ENCODE results near the gene PEDS1. TPM values are rescaled to one million over a fixed set of nuclear protein-coding genes. Genes with fewer than 3 reads are reported as not detected.

The PEDS1 gene
- total and polyA plus RNA-seq, 2 of the 8 experiments (the other 6 are each of a cell fraction or from before 2014, with no cell fraction given) = 28.9 to 75.9 TPM

DNA sequence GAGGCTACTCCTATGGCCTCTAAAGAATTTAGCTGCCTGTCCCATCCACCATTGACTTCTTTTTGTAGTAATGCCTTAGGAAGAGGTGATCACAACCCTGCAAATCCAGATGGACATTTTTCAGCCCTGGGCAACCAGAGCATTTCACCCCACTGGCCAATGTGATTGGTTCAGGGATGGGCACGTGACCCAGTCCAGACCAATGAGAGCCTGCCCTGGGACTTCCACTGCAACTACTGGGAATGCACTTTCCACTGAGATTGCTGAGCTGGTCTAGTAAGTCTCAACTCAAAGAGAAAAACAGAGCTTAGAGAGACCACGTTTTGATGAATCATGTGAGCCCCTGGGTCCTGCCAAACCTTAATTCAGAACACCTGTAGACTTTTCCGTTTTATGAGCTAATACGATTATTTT, 31.7 kb downstream of the PEDS1 start:
- WGBS, 2 experiments (ENCODE audit: extremely low coverage in 1 of 2, insufficient coverage in 1 of 2, insufficient read length in 1 of 2, insufficient replicate concordance in 2 of 2, low coverage in 1 of 2, low lambda C conversion rate in 2 of 2, missing lambda C conversion rate in 1 of 2) = 87% methylated on average over 4 of the region's 4 CpGs; no CpG with 5 or more reads in 1 of the 2 experiments
- Histone ChIP-seq H3K23me2 (ENCODE audit: low read depth, low read length) (no peaks in the 10 kb centered on the region), H2BK5ac (ENCODE audit: low read depth, low read length) (0 out of 2 replicates have a peak overlapping the region, but pooled peaks have one; percentile 12), H3K9ac (replicated peaks in 1 of 4; ENCODE audit: extremely low read depth in 1 of 4, low read depth in 3 of 4, low read length in 3 of 4) (no peak overlapping the region), H2BK15ac (ENCODE audit: low read length) (no peak overlapping the region), H3K23ac (ENCODE audit: insufficient read length) (no peak overlapping the region), H3K4me3 (ENCODE audit: extremely low read depth in 1 of 4, insufficient read depth in 2 of 4, low read depth in 3 of 4, low read length in 4 of 4) (no peak overlapping the region), H3K9me3 (ENCODE audit: insufficient read depth in 2 of 2, low read depth in 1 of 2, low read length in 1 of 2) (no peaks in the 10 kb centered on the region), H3K27me3 (replicated peaks in 1 of 4; ENCODE audit: control insufficient read depth in 3 of 4, extremely low read depth in 1 of 4, insufficient read depth in 3 of 4, low read length in 3 of 4) (no peaks in the 10 kb centered on the region), H2BK20ac (ENCODE audit: low read length) (no peak overlapping the region), H2AFZ (ENCODE audit: low read length) (no peak overlapping the region), H2AK5ac (ENCODE audit: low read depth, low read length) (no peak overlapping the region), H3K27ac (ENCODE audit: low read depth, low read length) (no peak overlapping the region), H3K79me2 (ENCODE audit: control insufficient read depth in 1 of 2, insufficient read depth in 2 of 2, low read length in 2 of 2) (no peaks in the 10 kb centered on the region), H3K79me1 (ENCODE audit: low read depth, low read length) (no peaks in the 10 kb centered on the region), H3K36me3 (ENCODE audit: control insufficient read depth in 2 of 4, insufficient read depth in 4 of 4, low read length in 3 of 4) (peaks cover 0 to 13% (median 6%) of the 10 kb centered on the region in 4 experiments; a peak in 6 of 8 replicates), H4K91ac (replicated peaks; ENCODE audit: insufficient read length, low read length) (no peak overlapping the region), H3K4me1 (replicated peaks in 1 of 4; ENCODE audit: control insufficient read depth in 3 of 4, insufficient read depth in 4 of 4, low read length in 3 of 4) (peaks cover 0 to 2% (median 0%) of the 10 kb centered on the region in 4 experiments; a peak in 2 of 7 replicates), H3K56ac (replicated peaks; ENCODE audit: insufficient read length, low read depth, low read length) (no peak overlapping the region), H3K18ac (ENCODE audit: extremely low read depth, low read length) (no peak overlapping the region), H4K5ac (ENCODE audit: insufficient read length, low read depth, low read length) (no peak overlapping the region), H3K4ac (replicated peaks; ENCODE audit: insufficient read length, low read depth, low read length) (no peak overlapping the region), H2BK120ac (replicated peaks; ENCODE audit: low read depth, low read length) (no peak overlapping the region), H2BK12ac (ENCODE audit: low read depth, low read length) (no peak overlapping the region), H4K8ac (ENCODE audit: extremely low read depth, insufficient read depth, low read length) (no peak overlapping the region), H3K4me2 (ENCODE audit: insufficient read depth in 1 of 2, low read depth in 2 of 2, low read length in 2 of 2) (no peak overlapping the region), H4K20me1 (replicated peaks in 1 of 2; ENCODE audit: control insufficient read depth in 1 of 2, insufficient read depth in 2 of 2, low read length in 2 of 2) (peaks cover 0 to 3% of the 10 kb centered on the region in 2 experiments), H3K14ac (ENCODE audit: insufficient read length) (no peak overlapping the region)
- POLR2A ChIA-PET (ENCODE audit: partially characterized antibody) = interaction anchor here (0.9 to 4.3 kb wide), 13 partner anchors 12 to 163 kb away, joined by 3 to 27 read pairs (median 6); partner anchors contain the start of genes CEBPB and PEDS1
- CTCF ChIA-PET (ENCODE audit: partially characterized antibody) = interaction anchor here (0.6 to 13.0 kb wide), 15 partner anchors 10 to 455 kb away, joined by 3 to 208 read pairs (median 11); partner anchors contain the start of genes PEDS1 and UBE2V1
- DNase-seq (ENCODE audit: low read depth in 1 of 2, low spot score in 2 of 2) = no peak
- FAIRE-seq = no peak
- no peak for TF ChIP-seq BRCA1 (IDR thresholded peaks at IDR 0.05; ENCODE audit: low read depth, low read length)
- no peak for TF ChIP-seq EGR1 (IDR thresholded peaks at IDR 0.05; ENCODE audit: borderline replicate concordance, low read depth, low read length)
- no peak for TF ChIP-seq POLR2AphosphoS5 (IDR thresholded peaks at IDR 0.05; ENCODE audit: low read depth, low read length)
- TF ChIP-seq TEAD4 (IDR thresholded peaks at IDR 0.05; ENCODE audit: low read depth, low read length) = no peak
